HepG2 (cell line): ENCODE data around the gene EPDR1. TPM values are rescaled to one million over a fixed set of nuclear protein-coding genes. Genes with fewer than 3 reads are reported as not detected.

Experiments used
- EED ChIP-seq: sonication (generic); formaldehyde crosslinking; IDR thresholded peaks from 2 replicates; pipeline ENCODE4 v1.5.0; 2020; ENCODE audit warnings: mild to moderate bottlenecking, missing genetic modification reagents
- FOXP1 ChIP-seq, 2 experiments: fragments of 450-650 bp in 1 of 2; IDR thresholded peaks; 2 replicates each; pipeline ENCODE4 v1.6.1; 2017 to 2018; ENCODE audit warnings: antibody characterized with exemption in 1 of 2
- GTF3A ChIP-seq: sonication (generic); formaldehyde crosslinking; conservative IDR thresholded peaks from 2 replicates; pipeline ENCODE4 v1.4.0; 2020; ENCODE audit warnings: mild to moderate bottlenecking, missing genetic modification reagents
- HNRNPK ChIP-seq: fragments of 200-400 bp; formaldehyde crosslinking; IDR thresholded peaks from 2 replicates; pipeline ENCODE4 v1.6.1; 2018; ENCODE audit warnings: low read length, low read depth, moderate library complexity, mild to moderate bottlenecking; ENCODE audit not compliant: poor library complexity, severe bottlenecking
- KDM6A ChIP-seq: IDR thresholded peaks from 2 replicates; pipeline ENCODE4 v1.6.1; 2016; ENCODE audit warnings: low read depth
- PPARG ChIP-seq: conservative IDR thresholded peaks from 2 replicates; pipeline ENCODE4 v1.6.1; 2016; ENCODE audit warnings: missing biosample characterization, missing genetic modification reagents
- ZHX2 ChIP-seq, 2 experiments: sonication (generic) in 1 of 2; formaldehyde crosslinking in 1 of 2; IDR thresholded peaks; 2 replicates each; pipeline versions ENCODE4 v1.6.1 to v1.9.0; 2014 to 2022; ENCODE audit warnings: antibody characterized with exemption in 1 of 2, borderline replicate concordance in 1 of 2, inconsistent platforms in 1 of 2, low read depth in 1 of 2, missing genetic modification reagents in 1 of 2
- ZMYM3 ChIP-seq: sonication (generic); formaldehyde crosslinking; IDR thresholded peaks from 2 replicates; pipeline ENCODE4 v1.5.1; 2020; ENCODE audit warnings: mild to moderate bottlenecking, missing genetic modification reagents
- ZNF281 ChIP-seq: sonication (generic); formaldehyde crosslinking; IDR thresholded peaks from 2 replicates; pipeline ENCODE4 v1.4.0; 2020; ENCODE audit warnings: missing genetic modification reagents, borderline replicate concordance
- ZNF317 ChIP-seq: sonication (generic); formaldehyde crosslinking; IDR thresholded peaks from 2 replicates; pipeline ENCODE4 v1.5.0; 2020; ENCODE audit warnings: mild to moderate bottlenecking, missing genetic modification reagents
- ZNF674 ChIP-seq: sonication (generic); formaldehyde crosslinking; IDR thresholded peaks from 2 replicates; pipeline ENCODE4 v1.5.0; 2020; ENCODE audit warnings: low read depth, mild to moderate bottlenecking, missing genetic modification reagents
- ZNF781 ChIP-seq: sonication (generic); formaldehyde crosslinking; IDR thresholded peaks from 2 replicates; pipeline ENCODE4 v1.5.1; 2020; ENCODE audit warnings: borderline replicate concordance, mild to moderate bottlenecking, missing genetic modification reagents; ENCODE audit errors: not compliant biosample characterization
- polyA plus RNA-seq, 8 experiments: library from polyadenylated mRNA; depleted of rRNA in 3 of 8; stranded (reverse) in 7 of 8; unstranded in 1 of 8; fragments of >200 nt; fragmentation: Illumina TruSeq in 4 of 8; extraction: Trizol in 4 of 8; gene quantifications; 2 replicates each; pipeline versions ENCODE4 v1.2.1 to v1.2.3, GENCODE V29; 2011 to 2016; ENCODE audit warnings: low read depth in 4 of 8, missing spikeins in 1 of 8, mixed read lengths in 1 of 8; ENCODE audit not compliant: insufficient read depth in 1 of 8
- total RNA-seq, 5 experiments: library from RNA; depleted of rRNA; stranded (reverse); fragments of >200 nt; fragmentation: Illumina TruSeq; extraction: Trizol; gene quantifications; 2 replicates each; pipeline ENCODE4 v1.2.3, GENCODE V29; 2016; ENCODE audit warnings: low read depth in 1 of 5
- TF ChIP-seq, protein P1 (sequence below): sonication (generic); formaldehyde crosslinking; IDR thresholded peaks from 2 replicates; pipeline ENCODE4 v1.4.0; 2020; ENCODE audit warnings: mild to moderate bottlenecking, missing genetic modification reagents
- TF ChIP-seq, protein P2 (sequence below): sonication (generic); formaldehyde crosslinking; IDR thresholded peaks from 2 replicates; pipeline ENCODE4 v1.8.0; 2022; ENCODE audit warnings: mild to moderate bottlenecking, missing genetic modification reagents, moderate library complexity
- TF ChIP-seq, protein P3 (sequence below): IDR thresholded peaks from 2 replicates; pipeline ENCODE4 v1.6.1; 2012; ENCODE audit warnings: inconsistent platforms

Gene EPDR1
- total and polyA plus RNA-seq, 2 of the 13 experiments (the other 11 are each of a cell fraction or from before 2014, with no cell fraction given): 38.3 to 50.2 TPM

- TF ChIP-seq, protein P1, sequence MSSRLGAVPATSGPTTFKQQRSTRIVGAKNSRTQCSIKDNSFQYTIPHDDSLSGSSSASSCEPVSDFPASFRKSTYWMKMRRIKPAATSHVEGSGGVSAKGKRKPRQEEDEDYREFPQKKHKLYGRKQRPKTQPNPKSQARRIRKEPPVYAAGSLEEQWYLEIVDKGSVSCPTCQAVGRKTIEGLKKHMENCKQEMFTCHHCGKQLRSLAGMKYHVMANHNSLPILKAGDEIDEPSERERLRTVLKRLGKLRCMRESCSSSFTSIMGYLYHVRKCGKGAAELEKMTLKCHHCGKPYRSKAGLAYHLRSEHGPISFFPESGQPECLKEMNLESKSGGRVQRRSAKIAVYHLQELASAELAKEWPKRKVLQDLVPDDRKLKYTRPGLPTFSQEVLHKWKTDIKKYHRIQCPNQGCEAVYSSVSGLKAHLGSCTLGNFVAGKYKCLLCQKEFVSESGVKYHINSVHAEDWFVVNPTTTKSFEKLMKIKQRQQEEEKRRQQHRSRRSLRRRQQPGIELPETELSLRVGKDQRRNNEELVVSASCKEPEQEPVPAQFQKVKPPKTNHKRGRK (CRISPR knock-in tag): no peak
- TF ChIP-seq EED (peak; percentile 86; the same call in 1 of the 2 replicates), ZNF674 (CRISPR knock-in tag) (no peak), ZNF281 (CRISPR knock-in tag) (no peak), ZNF317 (CRISPR knock-in tag) (peak; percentile 67; the same call in 1 of the 2 replicates), KDM6A (no peak), HNRNPK (peak; percentile 18), ZMYM3 (CRISPR knock-in tag) (no peak), PPARG (CRISPR knock-in tag) (no peak), GTF3A (CRISPR knock-in tag) (no peak; the same call in 1 of the 2 replicates), FOXP1 (IDR thresholded peaks at IDR 0.05) (no peak), FOXP1 (CRISPR knock-in tag; IDR thresholded peaks at IDR 0.05) (no peak), ZNF781 (CRISPR knock-in tag) (no peak), ZHX2 (IDR thresholded peaks at IDR 0.05; ENCODE audit: low read depth) (no peak), ZHX2 (CRISPR knock-in tag; IDR thresholded peaks at IDR 0.05; ENCODE audit: borderline replicate concordance) (0 out of 2 replicates have a peak, but pooled peaks have one; percentile 57)
- TF ChIP-seq, protein P2, sequence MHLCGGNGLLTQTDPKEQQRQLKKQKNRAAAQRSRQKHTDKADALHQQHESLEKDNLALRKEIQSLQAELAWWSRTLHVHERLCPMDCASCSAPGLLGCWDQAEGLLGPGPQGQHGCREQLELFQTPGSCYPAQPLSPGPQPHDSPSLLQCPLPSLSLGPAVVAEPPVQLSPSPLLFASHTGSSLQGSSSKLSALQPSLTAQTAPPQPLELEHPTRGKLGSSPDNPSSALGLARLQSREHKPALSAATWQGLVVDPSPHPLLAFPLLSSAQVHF (CRISPR knock-in tag): 0 out of 2 replicates have a peak, but pooled peaks have one; percentile 65
- TF ChIP-seq, protein P3, sequence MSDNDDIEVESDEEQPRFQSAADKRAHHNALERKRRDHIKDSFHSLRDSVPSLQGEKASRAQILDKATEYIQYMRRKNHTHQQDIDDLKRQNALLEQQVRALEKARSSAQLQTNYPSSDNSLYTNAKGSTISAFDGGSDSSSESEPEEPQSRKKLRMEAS: peak; percentile 71; the same call in 1 of the 2 replicates
Observed at GRCh38 chr7:37920849-37921805, 687 bp downstream of the EPDR1 start (continued).
